H1 (cell line): ENCODE results near the gene POM121L12. TPM values are rescaled to one million over a fixed set of nuclear protein-coding genes. Genes with fewer than 3 reads are reported as not detected.
A peak's percentile ranks its signal among the peaks of the same experiment; 100 is the strongest.

ENCODE experiments used
- CTCF ChIA-PET: fragments of 300-600 bp; sonication (Branson Sonifier 250); formaldehyde crosslinking; loops from one replicate; lab custom pipeline; 2021; ENCODE audit not compliant: partially characterized antibody; lab: Charles Lee
- POLR2A ChIA-PET: fragments of 300-600 bp; sonication (Branson Sonifier 250); formaldehyde crosslinking; loops from one replicate; lab custom pipeline; 2021; ENCODE audit warnings: inconsistent platforms; ENCODE audit not compliant: partially characterized antibody; lab: Charles Lee
- DNase-seq, 2 experiments: peaks; one replicate each; pipeline versions ENCODE4 v3.0.0 to v3.0.0-alpha.2; 2010 to 2022; ENCODE audit warnings: low spot score in 2 of 2, low read depth in 1 of 2, mixed read lengths in 1 of 2
- FAIRE-seq: peaks from 2 replicates; lab custom pipeline; 2011; peaks lifted over from hg19 to GRCh38; lab: Jason Lieb, UNC
- H2AFZ ChIP-seq: 2 replicates; pipeline ENCODE4 v1.8.1; 2012; ENCODE audit warnings: low read length, inconsistent platforms
- H2AK5ac ChIP-seq: 2 replicates; pipeline ENCODE4 v1.6.1; 2013; ENCODE audit warnings: low read depth, low read length
- H2BK120ac ChIP-seq: replicated peaks from 2 replicates; pipeline ENCODE3; 2013; ENCODE audit warnings: low read depth, low read length, inconsistent platforms
- H2BK12ac ChIP-seq: 2 replicates; pipeline ENCODE4 v1.6.1; 2013; ENCODE audit warnings: low read depth, low read length
- H2BK15ac ChIP-seq: 2 replicates; pipeline ENCODE4 v1.6.1; 2013; ENCODE audit warnings: low read length
- H2BK20ac ChIP-seq: 2 replicates; pipeline ENCODE4 v1.6.1; 2013; ENCODE audit warnings: low read length
- H2BK5ac ChIP-seq: 2 replicates; pipeline ENCODE4 v1.6.1; 2013; ENCODE audit warnings: low read depth, low read length
- H3K14ac ChIP-seq: 2 replicates; pipeline ENCODE4 v1.6.1; 2013; ENCODE audit warnings: inconsistent platforms; ENCODE audit not compliant: insufficient read length
- H3K18ac ChIP-seq: 2 replicates; pipeline ENCODE4 v1.6.1; 2013; ENCODE audit warnings: low read length; ENCODE audit errors: extremely low read depth
- H3K23ac ChIP-seq: 2 replicates; pipeline ENCODE4 v1.6.1; 2013; ENCODE audit warnings: inconsistent platforms; ENCODE audit not compliant: insufficient read length
- H3K23me2 ChIP-seq: 2 replicates; pipeline ENCODE4 v1.6.1; 2013; ENCODE audit warnings: low read depth, low read length
- H3K27ac ChIP-seq: 2 replicates; pipeline ENCODE4 v1.6.1; 2011; ENCODE audit warnings: low read depth, low read length, inconsistent platforms
- H3K27me3 ChIP-seq, 4 experiments: replicated peaks in 1 of 4; 1 replicate in 1 of 4; 2 replicates in 3 of 4; pipeline versions ENCODE4 v1.6.1 to v1.8.1; 2011 to 2013; ENCODE audit warnings: low read length in 3 of 4, mild to moderate bottlenecking in 3 of 4, inconsistent platforms in 2 of 4, mixed read lengths in 2 of 4, moderate library complexity in 1 of 4; ENCODE audit not compliant: control insufficient read depth in 3 of 4, insufficient read depth in 3 of 4; ENCODE audit errors: extremely low read depth in 1 of 4
- H3K36me3 ChIP-seq, 4 experiments: 2 replicates each; pipeline versions ENCODE4 v1.6.1 to v1.8.1; 2011 to 2013; ENCODE audit warnings: mild to moderate bottlenecking in 4 of 4, low read length in 3 of 4, moderate library complexity in 2 of 4, control low read depth in 1 of 4, inconsistent platforms in 1 of 4; ENCODE audit not compliant: insufficient read depth in 4 of 4, control insufficient read depth in 2 of 4
- H3K4ac ChIP-seq: replicated peaks from 2 replicates; pipeline ENCODE3; 2013; ENCODE audit warnings: low read length, low read depth, mixed read lengths, inconsistent platforms; ENCODE audit not compliant: insufficient read length
- H3K4me1 ChIP-seq, 4 experiments: replicated peaks in 1 of 4; 1 replicate in 1 of 4; 2 replicates in 3 of 4; pipeline versions ENCODE4 v1.6.1 to v1.8.1; 2011 to 2013; ENCODE audit warnings: low read length in 3 of 4, inconsistent platforms in 2 of 4, mixed read lengths in 1 of 4; ENCODE audit not compliant: insufficient read depth in 4 of 4, control insufficient read depth in 3 of 4
- H3K4me2 ChIP-seq, 2 experiments: 2 replicates each; pipeline versions ENCODE4 v1.6.1 to v1.8.1; 2011 to 2013; ENCODE audit warnings: low read depth in 2 of 2, low read length in 2 of 2, control low read depth in 1 of 2, inconsistent platforms in 1 of 2, mild to moderate bottlenecking in 1 of 2; ENCODE audit not compliant: insufficient read depth in 1 of 2
- H3K4me3 ChIP-seq, 4 experiments: fragments of 200-600, 300-600 bp in 1 of 4; sonication (generic), shearing (Covaris generic), sonication (Bioruptor Twin) in 1 of 4; 2 replicates each; pipeline versions ENCODE4 v1.5.1 to v1.8.1; 2011 to 2016; ENCODE audit warnings: low read length in 4 of 4, low read depth in 3 of 4, control low read depth in 2 of 4, inconsistent platforms in 2 of 4, mild to moderate bottlenecking in 2 of 4, mixed read lengths in 1 of 4, moderate library complexity in 1 of 4; ENCODE audit not compliant: insufficient read depth in 2 of 4; ENCODE audit errors: extremely low read depth in 1 of 4
- H3K56ac ChIP-seq: replicated peaks from 2 replicates; pipeline ENCODE3; 2013; ENCODE audit warnings: low read depth, mild to moderate bottlenecking, mixed read lengths, low read length, inconsistent platforms; ENCODE audit not compliant: insufficient read length
- H3K79me1 ChIP-seq: 2 replicates; pipeline ENCODE4 v1.6.1; 2013; ENCODE audit warnings: low read depth, low read length, control low read depth
- H3K79me2 ChIP-seq, 2 experiments: 2 replicates each; pipeline versions ENCODE4 v1.6.1 to v1.8.1; 2012 to 2013; ENCODE audit warnings: low read length in 2 of 2, mild to moderate bottlenecking in 2 of 2, inconsistent platforms in 1 of 2; ENCODE audit not compliant: insufficient read depth in 2 of 2, control insufficient read depth in 1 of 2
- H3K9ac ChIP-seq, 4 experiments: replicated peaks in 1 of 4; 1 replicate in 1 of 4; 2 replicates in 3 of 4; pipeline versions ENCODE4 v1.6.1 to v1.8.1; 2011 to 2013; ENCODE audit warnings: low read depth in 3 of 4, low read length in 3 of 4, control low read depth in 2 of 4, mild to moderate bottlenecking in 2 of 4, moderate library complexity in 2 of 4, inconsistent platforms in 1 of 4; ENCODE audit errors: extremely low read depth in 1 of 4
- H3K9me3 ChIP-seq, 2 experiments: 2 replicates each; pipeline versions ENCODE4 v1.6.1 to v1.8.1; 2012 to 2013; ENCODE audit warnings: mild to moderate bottlenecking in 2 of 2, moderate library complexity in 2 of 2, control low read depth in 1 of 2, inconsistent platforms in 1 of 2, low read depth in 1 of 2, low read length in 1 of 2, mixed read lengths in 1 of 2; ENCODE audit not compliant: insufficient read depth in 2 of 2
- H4K20me1 ChIP-seq, 2 experiments: replicated peaks in 1 of 2; 2 replicates each; pipeline versions ENCODE3 to v1.8.1; 2011 to 2013; ENCODE audit warnings: inconsistent platforms in 2 of 2, low read length in 2 of 2, mild to moderate bottlenecking in 1 of 2; ENCODE audit not compliant: insufficient read depth in 2 of 2, control insufficient read depth in 1 of 2
- H4K5ac ChIP-seq: 2 replicates; pipeline ENCODE4 v1.6.1; 2013; ENCODE audit warnings: low read length, low read depth, mixed read lengths, inconsistent platforms; ENCODE audit not compliant: insufficient read length
- H4K8ac ChIP-seq: 2 replicates; pipeline ENCODE4 v1.8.0; 2013; ENCODE audit warnings: mild to moderate bottlenecking, moderate library complexity, low read length, inconsistent platforms; ENCODE audit not compliant: insufficient read depth; ENCODE audit errors: extremely low read depth
- H4K91ac ChIP-seq: replicated peaks from 2 replicates; pipeline ENCODE3; 2013; ENCODE audit warnings: low read length, mixed read lengths, inconsistent platforms; ENCODE audit not compliant: insufficient read length
- ATF3 ChIP-seq: IDR thresholded peaks from 2 replicates; pipeline ENCODE4 v1.6.1; 2011; ENCODE audit warnings: low read depth, mild to moderate bottlenecking, low read length; ENCODE audit not compliant: insufficient read depth
- CEBPB ChIP-seq: IDR thresholded peaks from 2 replicates; pipeline ENCODE4 v1.6.1; 2012; ENCODE audit warnings: low read depth, low read length
- CHD2 ChIP-seq: IDR thresholded peaks from 2 replicates; pipeline ENCODE4 v1.6.1; 2012; ENCODE audit warnings: low read length, improper control_type of control experiment
- E2F6 ChIP-seq: IDR thresholded peaks from 2 replicates; pipeline ENCODE4 v1.6.1; 2012; ENCODE audit warnings: inconsistent platforms
- HDAC2 ChIP-seq, 2 experiments: fragments of 300-600 bp in 1 of 2; sonication (generic) in 1 of 2; IDR thresholded peaks; 2 replicates each; pipeline ENCODE4 v1.6.1; 2011 to 2012; ENCODE audit warnings: low read depth in 2 of 2, low read length in 2 of 2, mild to moderate bottlenecking in 2 of 2, moderate library complexity in 2 of 2, borderline replicate concordance in 1 of 2, inconsistent platforms in 1 of 2
- HDAC6 ChIP-seq: IDR thresholded peaks from one replicate; pipeline ENCODE4 v1.7.1; 2012; ENCODE audit warnings: low read depth, mild to moderate bottlenecking, inconsistent platforms, low read length, moderate library complexity
- MAX ChIP-seq: IDR thresholded peaks from 2 replicates; pipeline ENCODE4 v1.6.1; 2012; ENCODE audit warnings: inconsistent platforms
- POLR2A ChIP-seq, 2 experiments: IDR thresholded peaks; 1 replicate in 1 of 2; 2 replicates in 1 of 2; pipeline ENCODE4 v1.6.1; 2011; ENCODE audit warnings: low read depth in 2 of 2, low read length in 2 of 2, mild to moderate bottlenecking in 2 of 2; ENCODE audit errors: control extremely low read depth in 1 of 2
- POLR2AphosphoS5 ChIP-seq: IDR thresholded peaks from 2 replicates; pipeline ENCODE4 v1.6.1; 2011; ENCODE audit warnings: low read depth, low read length
- RXRA ChIP-seq: IDR thresholded peaks from 2 replicates; pipeline ENCODE4 v1.6.1; 2011; ENCODE audit warnings: low read depth, mild to moderate bottlenecking, low read length, moderate library complexity; ENCODE audit not compliant: insufficient read depth
- SAP30 ChIP-seq: fragments of 300-600 bp; sonication (generic); IDR thresholded peaks from 2 replicates; pipeline ENCODE4 v1.7.1; 2012; ENCODE audit warnings: low read length, moderate library complexity, mild to moderate bottlenecking, inconsistent platforms; ENCODE audit not compliant: insufficient read depth, insufficient replicate concordance
- SUZ12 ChIP-seq: fragments of 200-600 bp; sonication (generic); IDR thresholded peaks from 2 replicates; pipeline ENCODE4 v1.6.1; 2012; ENCODE audit warnings: mild to moderate bottlenecking, inconsistent platforms, low read length, moderate library complexity, mixed read lengths
- TBP ChIP-seq: IDR thresholded peaks from 2 replicates; pipeline ENCODE4 v1.6.1; 2011; ENCODE audit warnings: low read depth, low read length, improper control_type of control experiment
- WGBS, 2 experiments: shearing (Covaris generic) in 1 of 2; methylation state at CpG; one replicate each; pipeline versions ENCODE4 v1.1.6 to v1.1.7; 2013 to 2015; ENCODE audit warnings: low lambda C conversion rate in 2 of 2, mixed read lengths in 2 of 2, inconsistent platforms in 1 of 2, low coverage in 1 of 2, missing lambda C conversion rate in 1 of 2; ENCODE audit not compliant: insufficient replicate concordance in 2 of 2, insufficient coverage in 1 of 2, insufficient read length in 1 of 2; ENCODE audit errors: extremely low coverage in 1 of 2, missing lambda C conversion rate in 1 of 2; 5-methylcytosine and 5-hydroxymethylcytosine counted together
- polyA plus RNA-seq, 7 experiments: library from polyadenylated mRNA; depleted of rRNA in 3 of 7; stranded (reverse) in 5 of 7; unstranded in 2 of 7; fragments of >200 nt in 5 of 7; fragments of 200-250 nt in 2 of 7; gene quantifications; 1 replicate in 5 of 7; 2 replicates in 1 of 7; 4 replicates in 1 of 7; pipeline versions ENCODE4 v1.2.1 to v1.2.3, GENCODE V29; 2011 to 2013; ENCODE audit warnings: missing spikeins in 2 of 7, mixed read lengths in 2 of 7
- total RNA-seq: library from RNA; stranded (reverse); fragmentation: NEBNext Ultra II Directional; extraction: Animal tissue kit (Norgen Biotek cat#: 25700); gene quantifications from 2 replicates; pipeline ENCODE4 v1.2.1, GENCODE V29; 2021

The POM121L12 gene
- total and polyA plus RNA-seq, 2 of the 8 experiments (the other 6 are each of a cell fraction or from before 2014, with no cell fraction given), result not detected

DNA sequence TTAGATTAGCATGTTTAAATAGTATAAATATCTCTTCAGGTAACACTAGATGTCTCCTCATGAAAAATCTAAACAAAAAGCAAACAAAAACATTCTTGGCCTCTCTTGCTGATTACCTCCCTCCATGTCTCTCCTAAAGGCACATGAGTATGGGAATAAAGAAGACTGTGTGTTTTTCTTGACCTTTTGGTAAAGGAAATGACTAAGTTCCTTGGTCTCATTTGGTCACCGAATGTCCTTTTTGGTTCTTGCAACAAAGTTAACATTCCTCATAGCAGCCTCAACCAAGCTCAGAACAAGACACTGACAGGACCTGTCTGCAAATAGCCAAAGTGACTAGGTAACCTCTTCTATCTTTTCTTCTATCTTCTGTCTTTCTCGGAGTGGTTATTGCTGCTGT is 35.5 kb downstream of the POM121L12 start:
- DNase-seq (no peak), FAIRE-seq (no peak)
- no peak overlapping the region for H3K4me2 ChIP-seq
- no peak overlapping the region for H2BK120ac ChIP-seq
- no peak overlapping the region for H2BK20ac ChIP-seq
- no peak overlapping the region for H4K91ac ChIP-seq
- no peak overlapping the region for H3K14ac ChIP-seq
- CTCF ChIA-PET, result no interaction called here
- no peak overlapping the region for H2BK12ac ChIP-seq
- TF ChIP-seq MAX, result no peak
- TF ChIP-seq CHD2, result no peak
- TF ChIP-seq SUZ12, result no peak
- TF ChIP-seq HDAC2 (IDR thresholded peaks at IDR 0.05; ENCODE audit: borderline replicate concordance in 1 of 2, low read depth in 2 of 2, low read length in 2 of 2), result no peak
- no peak for TF ChIP-seq CEBPB
- no peak for TF ChIP-seq HDAC6
- no peak for TF ChIP-seq ATF3
- TF ChIP-seq RXRA, result no peak
- TF ChIP-seq SAP30, result no peak
- no peak for TF ChIP-seq POLR2AphosphoS5
- no peak for TF ChIP-seq POLR2A (IDR thresholded peaks at IDR 0.05; ENCODE audit: control extremely low read depth in 1 of 2, low read depth in 2 of 2, low read length in 2 of 2)
- no peak for TF ChIP-seq E2F6
- no peak for TF ChIP-seq TBP
- H3K27ac ChIP-seq, result no peak overlapping the region
- H2AK5ac ChIP-seq, result no peak overlapping the region
- no peak overlapping the region for H3K4ac ChIP-seq
- WGBS, 2 experiments, result 95% methylated on average over 2 of the region's 2 CpGs; no CpG with 5 or more reads in 1 of the 2 experiments
- H3K4me1 ChIP-seq, result no peaks in the 10 kb centered on the region
- no peaks in the 10 kb centered on the region for H3K23me2 ChIP-seq
- no peaks in the 10 kb centered on the region for H3K36me3 ChIP-seq
- H2AFZ ChIP-seq, result 0 out of 2 replicates have a peak overlapping the region, but pooled peaks have one; percentile 59
- no peak overlapping the region for H3K9ac ChIP-seq
- no peak overlapping the region for H3K23ac ChIP-seq
- no peaks in the 10 kb centered on the region for H3K79me1 ChIP-seq
- H3K4me3 ChIP-seq, result no peak overlapping the region
- H3K79me2 ChIP-seq, result no peaks in the 10 kb centered on the region
- POLR2A ChIA-PET, result no interaction called here
- no peak overlapping the region for H2BK15ac ChIP-seq
- H3K18ac ChIP-seq, result no peak overlapping the region
- H3K9me3 ChIP-seq, result no peaks in the 10 kb centered on the region
- H4K8ac ChIP-seq, result no peak overlapping the region
- H4K5ac ChIP-seq, result no peak overlapping the region
- H3K27me3 ChIP-seq, result no peaks in the 10 kb centered on the region
- no peak overlapping the region for H3K56ac ChIP-seq
- no peak overlapping the region for H2BK5ac ChIP-seq
- H4K20me1 ChIP-seq, result no peaks in the 10 kb centered on the region
